ENCODE measurements around the gene KIF5A.
"Not testable (repeated sequence)": the region's sequence is repeated elsewhere in the genome, so short reads cannot be mapped to it uniquely, and the experiment has no call there.

Gene KIF5A

DNA sequence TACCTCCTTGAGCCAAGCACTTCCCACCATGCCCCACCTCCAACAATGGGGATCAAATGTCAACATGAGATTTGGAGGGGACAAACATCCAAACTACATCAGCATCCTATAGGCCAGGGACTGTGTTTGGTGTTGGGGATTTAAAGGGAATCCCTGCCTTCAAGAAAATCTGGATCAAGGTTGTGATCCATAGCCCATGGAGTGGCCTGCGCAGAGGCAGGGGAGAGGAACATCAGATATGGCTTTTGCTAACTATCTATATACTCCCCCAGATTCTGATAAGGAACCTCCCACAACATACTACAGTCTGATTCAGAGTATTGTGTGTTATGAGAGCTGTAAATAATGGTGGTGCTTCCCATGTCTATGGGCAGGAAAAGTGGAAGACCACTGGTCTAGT lies 5.1 kb downstream of the KIF5A start:
- no peak for DNase-seq (ENCODE audit: extremely low read depth, low read depth)
- TF ChIP-seq, protein P1, sequence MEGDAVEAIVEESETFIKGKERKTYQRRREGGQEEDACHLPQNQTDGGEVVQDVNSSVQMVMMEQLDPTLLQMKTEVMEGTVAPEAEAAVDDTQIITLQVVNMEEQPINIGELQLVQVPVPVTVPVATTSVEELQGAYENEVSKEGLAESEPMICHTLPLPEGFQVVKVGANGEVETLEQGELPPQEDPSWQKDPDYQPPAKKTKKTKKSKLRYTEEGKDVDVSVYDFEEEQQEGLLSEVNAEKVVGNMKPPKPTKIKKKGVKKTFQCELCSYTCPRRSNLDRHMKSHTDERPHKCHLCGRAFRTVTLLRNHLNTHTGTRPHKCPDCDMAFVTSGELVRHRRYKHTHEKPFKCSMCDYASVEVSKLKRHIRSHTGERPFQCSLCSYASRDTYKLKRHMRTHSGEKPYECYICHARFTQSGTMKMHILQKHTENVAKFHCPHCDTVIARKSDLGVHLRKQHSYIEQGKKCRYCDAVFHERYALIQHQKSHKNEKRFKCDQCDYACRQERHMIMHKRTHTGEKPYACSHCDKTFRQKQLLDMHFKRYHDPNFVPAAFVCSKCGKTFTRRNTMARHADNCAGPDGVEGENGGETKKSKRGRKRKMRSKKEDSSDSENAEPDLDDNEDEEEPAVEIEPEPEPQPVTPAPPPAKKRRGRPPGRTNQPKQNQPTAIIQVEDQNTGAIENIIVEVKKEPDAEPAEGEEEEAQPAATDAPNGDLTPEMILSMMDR (IDR thresholded peaks at IDR 0.05; ENCODE audit: low read depth, low read length) = no peak

DNA sequence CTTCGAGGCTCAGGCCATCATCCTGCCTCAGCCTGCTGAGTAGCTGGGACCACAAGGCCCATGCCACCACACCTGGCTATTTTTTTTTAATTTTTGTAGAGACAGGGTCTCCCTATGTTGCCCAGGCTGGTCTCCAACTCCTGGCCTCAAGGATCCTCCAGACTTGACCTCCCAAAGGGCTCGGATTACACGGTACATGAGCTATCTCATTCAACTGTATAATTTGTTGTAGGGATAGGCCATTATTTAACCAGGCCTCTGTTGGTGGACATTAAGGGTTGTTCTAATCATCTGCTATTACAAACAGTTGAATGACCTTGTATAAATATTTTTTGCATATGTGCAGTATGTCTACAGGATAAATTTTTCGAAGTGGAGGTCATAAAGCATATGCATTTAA lies 9.0 kb downstream of the KIF5A start:
- TF ChIP-seq, protein P1 (IDR thresholded peaks at IDR 0.05; ENCODE audit: low read depth, low read length) = no peak
- DNase-seq (ENCODE audit: extremely low read depth, low read depth) = no peak

DNA sequence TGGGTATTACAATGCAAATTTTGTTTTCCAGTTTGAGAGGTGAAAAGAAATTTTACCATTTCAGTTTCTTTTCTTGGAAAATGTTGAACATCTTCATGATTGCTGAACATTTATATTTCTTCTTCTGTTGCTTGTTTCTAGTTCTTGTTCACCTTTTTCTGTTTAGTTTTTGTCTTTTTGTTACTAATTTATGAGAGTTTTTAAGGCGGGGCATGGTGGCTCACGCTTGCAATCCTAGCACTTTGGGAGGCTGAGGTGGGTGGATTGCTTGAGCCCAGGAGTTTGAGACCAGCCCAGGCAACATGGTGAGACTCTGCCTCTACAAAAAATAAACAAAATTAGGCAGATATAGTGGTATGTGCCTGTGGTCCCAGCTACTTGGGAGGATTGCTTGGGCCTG lies 10.7 kb downstream of the KIF5A start:
- DNase-seq (ENCODE audit: extremely low read depth, low read depth) = no peak
- TF ChIP-seq, protein P1 (IDR thresholded peaks at IDR 0.05; ENCODE audit: low read depth, low read length) = no peak

DNA sequence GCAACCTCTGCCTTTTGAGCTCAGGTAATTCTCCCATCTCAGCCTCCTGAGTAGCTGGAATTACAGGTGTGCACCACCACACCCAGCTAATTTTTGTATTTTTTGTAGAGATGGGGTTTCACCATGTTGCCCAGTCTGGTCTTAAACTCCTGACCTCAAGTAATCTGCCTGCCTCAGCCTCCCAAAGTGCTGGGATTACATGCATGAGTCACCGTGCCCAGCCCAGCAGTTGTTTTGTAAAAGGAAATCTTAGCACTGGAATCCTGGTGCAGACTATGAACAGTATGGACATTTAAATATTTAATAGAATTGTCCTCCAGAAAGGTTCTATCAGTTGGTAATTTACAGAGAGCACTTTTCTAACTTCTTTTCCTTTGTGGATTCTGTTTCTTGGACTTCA lies 11.3 kb downstream of the KIF5A start:
- not testable (repeated sequence) for DNase-seq (ENCODE audit: extremely low read depth, low read depth)

DNA sequence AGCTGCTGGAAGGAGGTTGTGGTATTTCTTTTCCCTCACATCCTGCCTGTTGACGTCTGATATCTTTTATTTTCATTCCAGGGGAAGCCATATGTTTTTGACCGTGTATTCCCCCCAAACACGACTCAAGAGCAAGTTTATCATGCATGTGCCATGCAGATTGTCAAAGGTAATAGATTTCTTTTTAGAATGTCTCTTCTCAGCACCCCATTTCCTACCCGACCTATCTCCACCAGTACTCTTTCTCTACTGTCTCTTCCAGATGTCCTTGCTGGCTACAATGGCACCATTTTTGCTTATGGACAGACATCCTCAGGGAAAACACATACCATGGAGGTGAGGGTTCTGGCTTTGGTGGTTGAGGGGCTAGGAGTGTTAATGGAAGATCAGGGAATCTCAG lies 13.5 kb downstream of the KIF5A start:
- TF ChIP-seq, protein P1 (IDR thresholded peaks at IDR 0.05; ENCODE audit: low read depth, low read length) = no peak
- no peak for DNase-seq (ENCODE audit: extremely low read depth, low read depth)

DNA sequence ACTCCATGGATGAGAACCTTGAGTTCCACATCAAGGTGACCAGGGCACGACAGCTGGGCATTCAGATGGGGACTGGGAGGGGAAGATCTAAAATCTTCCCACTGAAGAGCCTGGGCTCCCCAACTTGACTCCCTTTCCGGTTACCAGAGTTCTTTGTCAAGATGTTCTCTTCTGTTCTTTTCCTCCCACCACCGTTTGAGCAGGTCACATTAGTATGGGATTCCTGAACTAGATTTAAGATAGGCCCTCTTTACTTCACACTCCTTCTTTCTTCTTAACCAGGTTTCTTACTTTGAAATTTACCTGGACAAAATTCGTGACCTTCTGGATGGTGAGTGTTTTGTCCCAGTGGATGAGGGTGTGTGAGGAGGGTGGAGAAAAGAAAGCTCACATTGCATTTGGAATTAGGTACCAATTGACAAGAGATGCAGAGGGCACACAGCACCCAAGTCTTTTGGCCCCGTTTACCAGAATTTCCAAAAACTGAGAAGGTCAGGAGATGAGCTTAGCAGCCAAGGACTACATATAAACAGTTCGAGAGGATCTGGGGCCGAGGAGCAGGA lies 14.4 kb downstream of the KIF5A start:
- DNase-seq (ENCODE audit: extremely low read depth, low read depth) = no peak
- TF ChIP-seq, protein P1 (IDR thresholded peaks at IDR 0.05; ENCODE audit: low read depth, low read length) = no peak

DNA sequence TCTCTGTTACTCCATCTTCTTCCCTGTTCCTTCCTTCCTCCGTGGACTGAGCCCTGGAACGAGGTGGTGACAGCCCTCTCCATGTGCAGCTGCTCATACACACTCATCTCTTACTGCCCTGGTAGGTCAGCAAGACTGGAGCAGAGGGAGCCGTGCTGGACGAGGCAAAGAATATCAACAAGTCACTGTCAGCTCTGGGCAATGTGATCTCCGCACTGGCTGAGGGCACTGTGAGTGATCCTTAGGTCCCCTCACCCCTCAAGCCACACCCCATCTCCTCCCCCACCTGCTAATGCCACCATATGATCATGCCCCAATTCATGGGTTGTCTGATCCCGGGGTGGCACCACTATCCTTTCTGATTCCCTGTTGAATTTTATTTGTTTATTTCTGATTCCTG lies 19.0 kb downstream of the KIF5A start:
- TF ChIP-seq, protein P1 (IDR thresholded peaks at IDR 0.05; ENCODE audit: low read depth, low read length) = no peak
- DNase-seq (ENCODE audit: extremely low read depth, low read depth) = no peak

DNA sequence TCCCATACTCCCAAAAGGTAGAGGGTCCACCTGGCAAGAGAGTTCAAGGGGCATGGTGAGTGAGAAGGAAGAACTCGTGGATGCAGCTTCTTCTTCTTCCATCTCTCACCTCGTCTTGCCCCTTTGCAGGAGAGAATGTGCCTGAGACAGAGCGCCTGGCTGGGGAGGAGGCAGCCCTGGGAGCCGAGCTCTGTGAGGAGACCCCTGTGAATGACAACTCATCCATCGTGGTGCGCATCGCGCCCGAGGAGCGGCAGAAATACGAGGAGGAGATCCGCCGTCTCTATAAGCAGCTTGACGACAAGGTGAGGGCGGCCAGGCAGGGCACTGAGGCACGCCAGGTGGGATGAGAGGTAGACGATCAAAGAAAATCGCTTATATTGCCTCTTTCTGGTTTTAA lies 20.0 kb downstream of the KIF5A start:
- TF ChIP-seq, protein P1 (IDR thresholded peaks at IDR 0.05; ENCODE audit: low read depth, low read length) = no peak
- no peak for DNase-seq (ENCODE audit: extremely low read depth, low read depth)

DNA sequence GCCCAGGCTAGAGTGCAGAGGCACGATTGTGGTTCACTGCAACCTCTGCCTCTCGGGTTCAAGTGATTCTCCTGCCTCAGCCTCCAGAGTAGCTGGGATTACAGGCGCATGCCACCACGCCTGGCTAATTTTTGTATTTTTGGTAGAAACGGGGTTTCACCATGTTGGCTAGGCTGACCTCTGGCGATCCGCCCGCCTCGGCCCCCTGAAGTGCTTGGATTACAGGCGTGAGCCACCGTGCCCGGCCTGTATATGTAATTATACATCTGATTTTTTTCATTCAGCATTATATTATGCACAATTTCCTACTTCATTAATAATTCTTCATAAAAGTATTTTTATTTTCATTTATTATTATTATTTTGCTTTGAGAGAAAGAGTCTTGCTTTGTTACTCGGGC lies 20.6 kb downstream of the KIF5A start:
- DNase-seq (ENCODE audit: extremely low read depth, low read depth) = not testable (repeated sequence)
